ENCODE results near the gene KIR3DL2.
"Not testable (repeated sequence)": the region's sequence is repeated elsewhere in the genome, so short reads cannot be mapped to it uniquely, and the experiment has no call there.

The KIR3DL2 gene

DNA sequence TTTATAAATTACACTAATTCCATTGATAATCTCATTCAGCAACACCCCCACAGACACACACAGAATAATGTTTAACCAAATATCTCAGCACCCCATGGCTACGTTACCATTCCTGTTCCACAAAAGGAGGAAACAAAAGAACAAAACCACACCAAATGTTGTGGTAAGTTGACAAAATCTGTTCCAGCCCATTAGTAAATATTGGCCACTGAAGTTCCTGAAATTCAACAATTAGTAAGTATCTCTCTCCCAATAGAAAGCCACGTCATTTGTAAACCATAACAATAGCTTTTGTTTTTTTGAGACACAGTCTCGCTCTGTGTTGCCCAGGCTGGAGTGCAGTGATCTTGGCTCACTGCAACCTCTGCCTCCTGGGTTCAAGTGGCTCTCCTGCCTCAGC, 21.5 kb downstream of the KIR3DL2 start:
- DNase-seq (ENCODE audit: low read depth in 2 of 2) = no peak

DNA sequence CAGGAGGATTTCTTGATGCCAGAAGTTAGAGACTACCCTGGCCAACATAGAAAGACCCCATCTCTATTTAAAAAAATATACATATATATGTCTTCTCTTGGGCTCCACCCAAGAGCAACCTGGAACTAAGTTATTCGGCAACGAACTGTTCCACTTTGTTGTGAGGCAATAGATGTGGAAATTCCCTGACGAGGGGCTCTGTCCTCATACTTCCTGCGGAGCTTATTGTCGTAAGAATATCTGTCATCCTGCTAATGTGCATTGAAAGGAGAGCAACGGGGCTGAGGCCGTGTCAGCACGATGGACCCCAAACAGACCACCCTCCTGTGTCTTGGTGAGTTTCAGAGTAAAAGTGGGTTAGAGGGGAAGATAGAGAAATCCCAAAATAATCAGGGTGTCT, 23.7 kb downstream of the KIR3DL2 start, which contains the start of gene FCAR:
Gene FCAR, plus strand, starts transcription at position 246 of the 400 bp plus-strand sequence. Its CDS starts 55 bp downstream, at position 301.
- DNase-seq (ENCODE audit: low read depth in 2 of 2) = no peak

DNA sequence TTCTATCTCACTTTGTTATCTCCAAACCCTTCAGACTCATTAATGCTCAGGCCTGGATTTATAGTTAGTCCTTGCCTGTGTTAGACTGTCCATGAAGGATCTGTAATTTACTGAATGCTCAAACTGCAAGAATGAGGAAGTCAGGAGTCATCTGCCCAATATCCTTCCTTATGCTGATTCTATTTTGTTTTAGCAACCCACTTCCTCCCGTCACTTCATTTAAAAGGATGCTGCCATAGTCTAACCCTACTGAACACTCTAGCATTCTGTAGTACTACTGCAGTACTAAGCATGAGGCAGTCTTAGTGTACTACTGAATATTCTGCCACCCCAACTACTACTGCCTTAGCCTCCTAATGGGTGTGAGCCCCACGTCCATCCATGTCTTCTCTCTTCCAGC, 25.3 kb downstream of the KIR3DL2 start:
- no peak for DNase-seq (ENCODE audit: low read depth in 2 of 2)

DNA sequence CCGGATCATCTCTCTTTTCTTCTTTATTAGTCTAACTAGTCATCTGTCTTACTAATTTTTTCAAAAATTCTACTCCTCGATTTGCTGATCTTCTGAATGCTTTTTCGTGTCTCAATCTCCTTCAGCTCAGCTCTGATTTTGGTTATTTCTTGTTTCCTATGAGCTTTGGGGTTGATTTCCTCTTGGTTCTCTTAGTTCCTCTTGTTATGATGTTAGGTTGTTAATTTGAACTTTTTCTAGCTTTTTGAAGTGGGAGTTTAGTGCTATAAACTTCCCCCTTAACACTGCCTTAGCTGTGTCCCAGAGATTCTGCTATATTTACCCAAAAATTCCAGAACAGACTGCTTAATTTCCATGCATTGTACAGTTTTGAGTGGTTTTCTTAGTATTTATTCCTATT, 27.2 kb downstream of the KIR3DL2 start:
- no peak for DNase-seq (ENCODE audit: low read depth in 2 of 2)

DNA sequence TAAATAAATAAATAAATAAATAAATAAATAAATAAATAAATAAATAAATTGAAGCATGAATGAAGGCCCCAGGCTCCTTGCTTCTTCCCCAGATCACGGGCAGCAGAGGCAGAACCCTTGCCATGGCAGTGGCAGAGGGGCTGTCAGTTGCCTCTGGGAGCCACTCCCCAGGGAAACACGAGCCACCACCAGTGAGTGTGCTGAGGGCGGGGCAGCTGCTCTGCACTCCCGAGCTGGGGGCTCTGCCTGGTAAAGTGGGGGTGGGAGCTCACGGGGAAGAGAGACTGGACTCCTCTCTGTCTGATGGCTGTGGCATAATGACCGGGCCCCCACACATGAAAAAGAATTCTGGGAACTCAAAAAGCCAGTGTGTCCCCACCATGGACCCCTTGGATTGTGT, 31.6 kb downstream of the KIR3DL2 start:
- no peak for DNase-seq (ENCODE audit: low read depth in 2 of 2)

DNA sequence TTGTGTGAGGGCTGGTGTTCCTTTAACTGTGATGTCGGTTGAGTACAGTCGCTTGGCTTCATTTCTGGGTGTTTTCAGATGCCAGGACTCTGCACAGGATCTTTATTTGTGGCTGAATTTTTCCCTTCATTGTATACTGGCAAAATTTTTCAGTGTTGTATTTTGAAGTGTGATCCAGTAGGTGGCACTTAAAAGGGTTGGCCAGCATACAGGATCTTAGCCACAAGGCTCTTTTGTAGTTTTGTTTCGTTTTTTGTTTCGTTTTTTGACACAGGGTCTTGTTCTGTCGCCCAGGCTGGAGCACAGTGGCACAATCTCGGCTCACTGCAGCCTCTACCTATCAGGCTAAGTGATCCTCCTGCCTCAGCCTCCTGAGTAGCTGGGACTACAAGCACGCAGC, 32.5 kb downstream of the KIR3DL2 start:
- no peak for DNase-seq (ENCODE audit: low read depth in 2 of 2)

DNA sequence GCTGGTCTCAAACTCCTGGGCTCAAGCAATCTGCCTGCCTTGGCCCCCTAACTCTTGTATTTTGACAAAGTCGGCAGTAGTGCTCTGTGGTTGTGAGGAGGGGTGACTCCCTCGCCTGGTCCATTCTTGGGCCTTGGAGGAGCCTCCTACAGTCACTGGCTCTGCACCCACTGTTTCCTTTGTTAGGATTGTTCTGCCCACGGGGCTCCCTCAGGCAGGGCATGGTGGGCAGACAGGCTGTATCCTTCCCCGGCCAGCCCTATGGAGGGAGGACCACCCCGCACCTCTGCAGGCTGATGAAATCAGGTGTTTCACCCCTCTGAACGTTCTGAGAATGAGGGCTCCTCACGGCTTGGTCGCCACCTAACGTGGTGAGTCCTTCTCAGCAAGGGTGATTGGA, 33.0 kb downstream of the KIR3DL2 start:
- no peak for DNase-seq (ENCODE audit: low read depth in 2 of 2)

DNA sequence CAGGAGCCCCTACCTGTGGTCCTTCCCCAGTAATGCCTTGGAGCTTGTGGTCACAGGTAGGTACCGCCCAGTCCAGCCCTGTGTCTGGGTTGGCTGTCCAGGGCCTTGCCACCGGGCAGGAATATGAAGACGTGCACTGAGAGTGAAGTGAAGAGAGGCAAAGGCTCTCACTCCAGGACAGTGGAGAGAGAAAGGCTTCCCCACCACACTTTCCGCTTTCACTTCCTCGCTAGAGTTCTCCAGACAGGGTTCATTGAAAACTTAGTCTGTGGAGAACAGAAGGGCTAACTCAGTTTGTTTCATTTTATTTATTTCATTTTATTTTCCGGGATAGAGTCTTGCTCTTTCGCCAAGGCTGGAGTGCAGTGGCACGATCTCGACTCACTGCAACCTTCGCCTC, 38.0 kb downstream of the KIR3DL2 start:
- no peak for DNase-seq (ENCODE audit: low read depth in 2 of 2)

DNA sequence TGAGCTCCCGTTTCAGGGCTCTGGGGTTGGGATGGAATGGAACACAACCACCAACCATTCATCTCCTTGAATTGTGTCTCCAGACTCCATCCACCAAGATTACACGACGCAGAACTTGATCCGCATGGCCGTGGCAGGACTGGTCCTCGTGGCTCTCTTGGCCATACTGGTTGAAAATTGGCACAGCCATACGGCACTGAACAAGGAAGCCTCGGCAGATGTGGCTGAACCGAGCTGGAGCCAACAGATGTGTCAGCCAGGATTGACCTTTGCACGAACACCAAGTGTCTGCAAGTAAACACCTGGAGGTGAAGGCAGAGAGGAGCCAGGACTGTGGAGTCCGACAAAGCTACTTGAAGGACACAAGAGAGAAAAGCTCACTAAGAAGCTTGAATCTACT, 39.3 kb downstream of the KIR3DL2 start:
- DNase-seq (ENCODE audit: low read depth in 2 of 2) = no peak

DNA sequence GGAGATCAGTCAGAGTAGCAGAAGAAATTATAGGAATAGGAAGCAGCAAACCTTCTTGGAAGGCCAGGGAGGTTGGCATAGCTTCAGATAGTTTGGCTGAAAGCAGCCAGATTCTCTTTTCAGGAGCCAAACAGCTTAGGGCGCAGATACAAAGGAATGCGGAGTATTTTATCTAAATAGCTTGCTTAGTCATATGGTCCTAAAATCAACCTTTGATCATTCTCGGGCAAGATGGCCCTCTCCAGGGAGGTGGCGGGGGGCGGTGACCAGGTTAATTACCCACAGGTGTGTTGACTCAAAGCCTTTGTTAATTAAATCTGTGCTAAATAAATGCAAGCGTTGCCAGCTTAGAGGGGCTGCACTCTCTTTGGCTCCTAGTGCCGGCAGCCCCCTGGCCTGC, 43.2 kb downstream of the KIR3DL2 start:
- DNase-seq (ENCODE audit: low read depth in 2 of 2) = no peak

DNA sequence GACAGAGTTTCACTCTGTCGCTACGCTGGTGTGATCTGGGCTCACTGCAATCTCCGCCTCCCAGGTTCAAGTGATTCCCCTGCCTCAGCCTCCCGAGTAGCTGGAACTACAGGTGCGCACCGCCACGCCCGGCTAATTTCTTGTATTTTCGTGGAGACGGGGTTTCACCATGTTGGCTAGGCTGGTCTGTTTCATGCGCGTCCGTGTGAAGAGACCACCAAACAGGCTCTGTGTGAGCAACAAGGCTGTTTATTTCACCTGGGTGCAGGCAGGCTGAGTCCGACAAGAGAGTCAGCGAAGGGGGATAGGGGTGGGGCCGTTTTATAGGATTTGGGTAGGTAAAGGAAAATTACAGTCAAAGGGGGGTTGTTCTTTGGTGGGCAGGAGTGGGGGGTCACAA, 43.9 kb downstream of the KIR3DL2 start:
- not testable (repeated sequence) for DNase-seq (ENCODE audit: low read depth in 2 of 2)

DNA sequence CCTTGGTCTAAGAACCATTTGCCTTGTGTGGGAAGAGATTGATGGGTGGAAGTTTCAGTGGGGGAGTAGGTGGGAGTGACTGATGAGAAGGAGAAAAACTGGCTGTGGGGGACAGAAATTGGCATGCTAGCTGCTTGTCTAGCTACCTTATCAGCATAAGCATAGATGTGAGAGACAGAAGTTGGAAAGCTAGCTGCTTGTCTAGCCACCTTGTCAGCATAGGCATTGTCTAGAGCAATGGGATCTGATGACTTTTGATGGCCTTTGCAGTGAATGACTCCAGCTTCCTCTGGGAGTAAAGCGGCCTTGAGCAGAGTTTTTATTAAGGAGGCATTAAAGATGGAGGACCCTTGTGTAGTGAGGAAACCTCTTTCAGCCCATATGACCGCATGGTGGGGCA, 45.8 kb downstream of the KIR3DL2 start:
- DNase-seq (ENCODE audit: low read depth in 2 of 2) = no peak

DNA sequence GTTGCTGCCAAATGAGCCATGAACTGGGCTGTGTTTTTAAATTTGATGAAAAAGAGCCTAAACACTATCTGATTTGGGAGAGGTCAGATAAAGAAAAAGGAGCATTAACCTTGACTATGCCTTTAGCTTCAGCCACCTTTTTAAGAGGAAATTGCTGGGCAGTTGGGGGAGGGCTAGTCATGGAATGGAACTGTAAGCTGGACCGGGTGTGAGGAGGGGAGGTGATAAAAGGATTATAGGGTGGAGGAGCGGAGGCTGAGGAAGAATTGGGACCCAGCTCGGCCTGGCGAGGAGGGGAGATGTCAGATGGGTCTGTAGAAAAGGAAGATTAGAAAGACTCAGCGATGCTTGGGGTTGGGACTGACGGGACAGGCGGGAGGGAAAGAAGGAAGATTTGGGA, 48.4 kb downstream of the KIR3DL2 start:
- DNase-seq (ENCODE audit: low read depth in 2 of 2) = not testable (repeated sequence)

DNA sequence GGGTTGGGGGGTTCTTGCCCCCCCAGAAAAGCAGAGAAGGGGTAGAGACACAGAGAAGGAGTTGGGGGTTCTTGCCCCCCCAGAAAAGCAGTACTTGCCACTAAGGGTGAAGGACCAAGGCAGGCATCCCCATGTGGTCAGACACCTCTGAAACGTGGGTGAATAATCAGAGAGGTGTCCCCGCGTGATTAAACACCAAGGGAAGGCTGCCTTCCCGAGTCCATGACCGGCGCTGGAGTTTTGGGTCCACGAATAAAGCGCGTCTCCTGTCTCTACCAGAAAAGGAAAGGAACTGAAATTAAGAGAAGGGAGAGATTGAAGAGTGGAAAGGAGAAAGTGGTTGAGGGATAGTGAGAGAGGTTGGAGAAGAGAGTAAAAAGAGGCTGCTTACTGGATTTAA, 49.4 kb downstream of the KIR3DL2 start:
- DNase-seq (ENCODE audit: low read depth in 2 of 2) = not testable (repeated sequence)

DNA sequence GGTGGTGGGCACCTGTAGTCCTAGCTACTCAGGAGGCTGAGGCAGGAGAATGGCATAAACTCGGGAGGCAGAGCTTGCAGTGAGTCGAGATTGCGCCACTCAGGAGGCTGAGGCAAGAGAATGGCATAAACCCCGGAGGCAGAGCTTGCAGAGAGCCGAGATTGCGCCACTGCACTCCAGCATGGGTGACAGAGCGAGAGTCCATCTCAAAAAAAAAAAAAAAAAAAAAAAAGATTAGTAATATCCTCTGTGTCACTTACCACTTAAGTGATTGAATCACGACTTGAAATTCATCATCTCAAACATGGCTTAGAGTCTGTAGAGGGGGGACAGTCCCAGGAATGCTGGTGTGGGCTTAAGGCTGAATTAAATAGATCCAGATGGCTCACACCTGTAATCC, 50.9 kb downstream of the KIR3DL2 start:
- DNase-seq (ENCODE audit: low read depth in 2 of 2) = not testable (repeated sequence)

DNA sequence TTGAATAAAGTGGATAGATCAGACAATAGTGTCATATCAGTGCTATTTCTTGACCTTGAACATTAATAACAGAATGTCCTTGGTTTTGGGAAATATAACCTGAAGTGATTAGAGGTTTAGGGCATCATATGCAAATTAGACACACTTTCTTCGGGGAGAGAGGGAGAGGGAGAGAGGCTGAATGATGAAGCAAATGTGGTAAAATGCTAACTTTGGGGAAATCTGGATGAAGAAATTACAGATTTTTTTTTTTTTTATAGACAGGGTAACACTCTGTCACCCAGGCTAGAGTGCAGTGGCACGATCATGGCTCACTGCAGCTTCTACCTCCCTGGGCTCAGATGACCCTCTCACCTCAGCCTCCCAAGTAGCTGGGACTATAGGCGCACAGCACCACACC, 51.8 kb downstream of the KIR3DL2 start:
- no peak for DNase-seq (ENCODE audit: low read depth in 2 of 2)

DNA sequence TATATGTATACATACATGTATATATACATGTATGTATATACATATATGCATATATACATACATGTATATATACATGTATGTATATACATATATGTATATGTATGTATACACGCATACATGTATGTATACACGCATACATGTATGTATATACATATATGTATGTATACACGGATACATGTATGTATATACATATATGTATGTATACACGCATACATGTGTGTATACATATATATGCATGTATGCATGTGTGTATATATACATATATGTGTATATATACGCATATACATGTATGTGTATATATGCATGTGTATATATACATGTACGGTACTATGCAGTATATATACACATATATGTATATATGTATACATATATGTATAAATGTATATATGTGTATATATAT, 53.1 kb downstream of the KIR3DL2 start:
- no peak for DNase-seq (ENCODE audit: low read depth in 2 of 2)

DNA sequence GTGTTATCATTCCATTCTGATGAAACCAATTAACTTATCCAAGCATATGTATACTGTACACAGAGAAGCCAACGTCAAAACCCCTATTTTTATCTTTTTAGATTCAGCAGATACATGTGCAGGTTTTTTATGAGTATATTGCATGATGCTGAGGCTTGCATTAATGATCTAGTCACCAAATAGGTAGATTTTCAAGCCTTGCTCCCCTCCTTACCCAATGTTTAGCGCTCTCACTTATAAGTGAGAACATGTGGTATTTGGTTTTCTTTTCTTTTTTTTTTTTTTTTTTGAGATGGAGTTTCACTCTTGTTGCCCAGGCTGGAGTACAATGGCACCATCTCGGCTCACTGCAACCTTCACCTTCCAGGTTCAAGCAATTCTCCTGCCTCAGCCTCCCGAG, 54.0 kb downstream of the KIR3DL2 start:
- DNase-seq (ENCODE audit: low read depth in 2 of 2) = not testable (repeated sequence)

DNA sequence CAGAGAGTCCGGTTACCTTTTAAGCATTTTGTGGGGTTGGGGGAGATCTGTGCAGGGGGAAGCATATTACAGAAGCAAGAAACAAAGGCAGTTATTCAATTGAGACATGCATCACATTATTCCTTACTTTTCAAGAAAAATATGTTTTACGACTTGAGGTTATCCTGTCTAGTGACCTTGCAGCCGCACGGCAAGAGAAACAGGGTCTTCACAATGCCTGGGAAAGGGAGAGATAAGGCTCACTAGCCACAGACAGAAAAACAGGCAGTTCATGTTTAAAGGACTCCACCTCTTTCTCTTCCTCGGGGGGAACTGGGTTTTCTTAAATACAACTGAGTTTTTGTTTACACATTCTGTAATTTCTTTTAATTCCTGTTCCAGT, 55.2 kb downstream of the KIR3DL2 start:
- DNase-seq (ENCODE audit: low read depth in 2 of 2) = no peak

DNA sequence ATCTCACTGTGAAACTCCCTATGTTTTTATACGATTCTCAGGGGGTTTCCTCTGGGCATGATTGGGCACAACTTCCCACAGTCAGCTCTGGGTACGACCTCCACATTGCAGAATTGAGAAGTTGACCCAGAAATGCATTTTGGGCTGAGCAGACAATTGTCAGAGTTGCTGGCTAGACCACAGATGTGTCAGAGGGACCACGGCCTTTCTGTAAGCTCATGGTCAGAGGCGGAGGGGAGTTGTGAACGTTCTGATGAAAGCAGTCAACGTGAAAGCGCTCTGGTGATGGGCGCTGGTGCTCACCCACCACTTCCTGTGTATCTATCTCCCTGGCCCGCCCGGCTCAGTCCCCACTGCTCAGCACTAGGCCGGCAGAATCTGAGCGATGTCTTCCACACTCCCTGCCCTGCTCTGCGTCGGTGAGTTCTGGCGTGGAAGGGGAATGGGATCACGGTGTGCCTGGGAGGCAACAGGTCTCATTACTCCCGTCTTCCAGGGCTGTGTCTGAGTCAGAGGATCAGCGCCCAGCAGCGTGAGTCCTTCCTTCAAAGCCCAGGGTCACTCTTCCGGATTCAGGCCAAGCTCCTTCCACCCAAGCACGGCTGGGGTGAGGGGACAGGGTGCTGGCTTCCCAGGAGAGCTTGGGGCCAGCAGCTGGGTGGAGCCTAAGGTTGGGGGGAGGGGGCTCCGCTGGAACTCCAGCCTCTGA, 55.7 kb downstream of the KIR3DL2 start, which contains the start of gene NCR1:
Gene NCR1, plus strand, starts transcription at position 346 of the 709 bp plus-strand sequence. Its CDS starts 40 bp downstream, at position 386.
- no peak for DNase-seq (ENCODE audit: low read depth in 2 of 2)

DNA sequence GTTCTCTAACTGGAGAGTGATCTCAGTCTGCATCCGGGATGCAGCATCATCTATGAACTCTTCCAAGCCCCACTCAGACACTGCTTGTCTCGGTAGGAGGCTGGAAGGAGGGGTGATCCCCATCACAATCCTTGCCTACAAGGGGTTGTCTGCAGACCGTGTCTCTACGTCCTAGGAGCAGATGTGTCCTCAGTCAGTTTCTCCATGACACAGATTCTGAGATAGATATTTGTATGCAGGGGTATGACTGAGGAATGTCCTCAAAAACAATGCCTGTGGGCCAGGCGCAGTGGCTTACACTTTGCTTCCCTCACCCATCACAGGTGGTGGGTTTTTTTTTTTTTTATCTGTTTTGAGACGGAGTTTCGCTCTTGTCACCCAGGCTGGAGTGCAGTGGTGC, 56.6 kb downstream of the KIR3DL2 start:
- DNase-seq (ENCODE audit: low read depth in 2 of 2) = no peak

DNA sequence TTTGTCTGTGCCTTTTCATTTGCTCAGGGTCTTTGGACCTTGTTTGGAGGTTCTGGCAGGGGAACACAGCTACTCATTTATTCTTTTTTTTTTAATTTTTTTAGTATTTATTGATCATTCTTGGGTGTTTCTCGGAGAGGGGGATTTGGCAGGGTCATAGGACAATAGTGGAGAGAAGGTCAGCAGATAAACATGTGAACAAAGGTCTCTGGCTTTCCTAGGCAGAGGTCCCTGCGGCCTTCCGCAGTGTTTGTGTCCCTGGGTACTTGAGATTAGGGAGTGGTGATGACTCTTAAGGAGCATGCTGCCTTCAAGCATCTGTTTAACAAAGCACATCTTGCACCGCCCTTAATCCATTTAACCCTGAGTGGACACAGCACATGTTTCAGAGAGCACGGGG, 57.7 kb downstream of the KIR3DL2 start:
- DNase-seq (ENCODE audit: low read depth in 2 of 2) = not testable (repeated sequence)

All from stimulated activated CD4-positive, alpha-beta T cell treated with anti-CD3 and anti-CD28 coated beads, Interleukin-4, amount 100 ng/mL, for 48 hours (primary cell).